H1 (cell line): ENCODE data around the gene KDM8.

Source experiments
- CHD1 ChIP-seq: IDR thresholded peaks from 2 replicates; pipeline ENCODE4 v1.6.1; 2012; ENCODE audit warnings: low read depth, low read length, improper control_type of control experiment
- CTCF ChIP-seq, 3 experiments: IDR thresholded peaks; 1 replicate in 2 of 3; 2 replicates in 1 of 3; pipeline versions ENCODE4 v1.5.1 to v1.6.1; 2011; ENCODE audit warnings: low read length in 3 of 3, mild to moderate bottlenecking in 3 of 3, inconsistent platforms in 2 of 3, low read depth in 1 of 3, moderate library complexity in 1 of 3; ENCODE audit not compliant: insufficient read depth in 1 of 3; ENCODE audit errors: control extremely low read depth in 1 of 3
- EZH2 ChIP-seq: fragments of 200-600 bp; sonication (generic); IDR thresholded peaks from 2 replicates; pipeline ENCODE4 v1.7.1; 2012; ENCODE audit warnings: low read depth, mild to moderate bottlenecking, moderate library complexity, low read length, inconsistent platforms; ENCODE audit not compliant: severe bottlenecking
- GTF2F1 ChIP-seq: IDR thresholded peaks from 2 replicates; pipeline ENCODE4 v1.6.1; 2012; ENCODE audit warnings: low read depth, low read length, improper control_type of control experiment, borderline replicate concordance
- HDAC2 ChIP-seq, 2 experiments: fragments of 300-600 bp in 1 of 2; sonication (generic) in 1 of 2; IDR thresholded peaks; 2 replicates each; pipeline ENCODE4 v1.6.1; 2011 to 2012; ENCODE audit warnings: low read depth in 2 of 2, low read length in 2 of 2, mild to moderate bottlenecking in 2 of 2, moderate library complexity in 2 of 2, borderline replicate concordance in 1 of 2, inconsistent platforms in 1 of 2
- JUND ChIP-seq: IDR thresholded peaks from 2 replicates; pipeline ENCODE4 v1.6.1; 2011; ENCODE audit warnings: mild to moderate bottlenecking, improper control_type of control experiment, low read length
- POLR2AphosphoS5 ChIP-seq: IDR thresholded peaks from 2 replicates; pipeline ENCODE4 v1.6.1; 2011; ENCODE audit warnings: low read depth, low read length
- SP2 ChIP-seq: IDR thresholded peaks from 2 replicates; pipeline ENCODE4 v1.6.1; 2012; ENCODE audit warnings: mild to moderate bottlenecking, low read length, inconsistent platforms
- TF ChIP-seq, protein P1 (sequence below): IDR thresholded peaks from 2 replicates; pipeline ENCODE4 v1.6.1; 2011; ENCODE audit warnings: low read depth, mild to moderate bottlenecking, low read length; ENCODE audit not compliant: insufficient read depth
- TF ChIP-seq, protein P2 (sequence below): IDR thresholded peaks from 2 replicates; pipeline ENCODE4 v1.6.1; 2011; ENCODE audit warnings: low read length, improper control_type of control experiment
- TF ChIP-seq, protein P3 (sequence below): IDR thresholded peaks from 2 replicates; pipeline ENCODE4 v1.6.1; 2012; ENCODE audit warnings: inconsistent platforms

DNA sequence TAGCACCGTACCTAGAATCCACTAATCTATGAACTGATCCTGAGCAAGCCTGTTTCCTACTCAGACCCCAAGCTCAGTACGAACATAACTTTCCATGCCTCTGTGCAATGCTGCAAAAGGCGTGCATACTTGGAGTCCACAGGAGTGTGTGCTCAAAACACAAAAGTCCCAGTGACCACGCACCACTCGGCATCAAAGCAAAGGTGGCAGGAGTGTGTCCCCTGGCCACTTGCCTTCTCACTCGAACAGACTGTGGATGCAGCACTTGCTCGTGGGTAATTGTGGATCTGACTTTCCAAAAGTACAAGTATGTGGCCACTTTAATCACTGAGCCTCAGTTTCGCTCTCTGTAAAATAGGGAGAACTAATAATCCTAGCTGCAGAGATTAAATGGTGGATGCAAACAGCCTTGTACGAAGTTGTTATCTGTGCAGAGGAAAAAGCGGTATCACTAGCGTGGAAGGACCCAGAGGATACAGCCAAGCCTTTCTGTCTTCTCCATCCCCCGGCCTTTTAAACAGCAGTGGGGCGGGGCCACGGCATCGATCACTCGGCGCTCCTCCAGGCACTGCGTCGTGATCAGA, 311 bp upstream of the KDM8 start:
- TF ChIP-seq EZH2 (no peak), JUND (no peak), CTCF (IDR thresholded peaks at IDR 0.05; ENCODE audit: control extremely low read depth in 1 of 3, insufficient read depth in 1 of 3, low read depth in 1 of 3, low read length in 3 of 3) (no peak), HDAC2 (IDR thresholded peaks at IDR 0.05; ENCODE audit: borderline replicate concordance in 1 of 2, low read depth in 2 of 2, low read length in 2 of 2) (no peak), CHD1 (no peak), GTF2F1 (no peak), POLR2AphosphoS5 (no peak), SP2 (no peak)
- TF ChIP-seq, protein P1, sequence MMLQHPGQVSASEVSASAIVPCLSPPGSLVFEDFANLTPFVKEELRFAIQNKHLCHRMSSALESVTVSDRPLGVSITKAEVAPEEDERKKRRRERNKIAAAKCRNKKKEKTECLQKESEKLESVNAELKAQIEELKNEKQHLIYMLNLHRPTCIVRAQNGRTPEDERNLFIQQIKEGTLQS = no peak
- TF ChIP-seq, protein P2, sequence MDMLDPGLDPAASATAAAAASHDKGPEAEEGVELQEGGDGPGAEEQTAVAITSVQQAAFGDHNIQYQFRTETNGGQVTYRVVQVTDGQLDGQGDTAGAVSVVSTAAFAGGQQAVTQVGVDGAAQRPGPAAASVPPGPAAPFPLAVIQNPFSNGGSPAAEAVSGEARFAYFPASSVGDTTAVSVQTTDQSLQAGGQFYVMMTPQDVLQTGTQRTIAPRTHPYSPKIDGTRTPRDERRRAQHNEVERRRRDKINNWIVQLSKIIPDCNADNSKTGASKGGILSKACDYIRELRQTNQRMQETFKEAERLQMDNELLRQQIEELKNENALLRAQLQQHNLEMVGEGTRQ = no peak
- TF ChIP-seq, protein P3, sequence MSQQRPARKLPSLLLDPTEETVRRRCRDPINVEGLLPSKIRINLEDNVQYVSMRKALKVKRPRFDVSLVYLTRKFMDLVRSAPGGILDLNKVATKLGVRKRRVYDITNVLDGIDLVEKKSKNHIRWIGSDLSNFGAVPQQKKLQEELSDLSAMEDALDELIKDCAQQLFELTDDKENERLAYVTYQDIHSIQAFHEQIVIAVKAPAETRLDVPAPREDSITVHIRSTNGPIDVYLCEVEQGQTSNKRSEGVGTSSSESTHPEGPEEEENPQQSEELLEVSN = no peak
